Activated CD4-positive, alpha-beta T cell treated with anti-CD3 and anti-CD28 coated beads for 36 hours (primary cell): ENCODE results near the gene C9orf50. TPM values are rescaled to one million over a fixed set of nuclear protein-coding genes. Genes with fewer than 3 reads are reported as not detected.
A peak's percentile ranks its signal among the peaks of the same experiment; 100 is the strongest.

Experiments
- ATAC-seq: fragments of 200-7000 bp; cut with Tn5 transposase; one replicate; pipeline ENCODE4 v1.10.0; 2021; ENCODE audit warnings: mild to moderate bottlenecking, moderate library complexity
- CTCF ChIA-PET: fragments of 350-600 bp; sonication (Branson Sonifier 250); formaldehyde crosslinking; loops from one replicate; lab custom pipeline; 2021; ENCODE audit warnings: antibody characterized with exemption; lab: Charles Lee
- POLR2A ChIA-PET: fragments of 350-600 bp; sonication (Branson Sonifier 250); formaldehyde crosslinking; loops from one replicate; lab custom pipeline; 2021; ENCODE audit warnings: antibody characterized with exemption, inconsistent platforms; lab: Charles Lee
- DNase-seq: peaks from one replicate; pipeline ENCODE4 v3.0.0-alpha.2; 2020
- H3K27ac Mint-ChIP-seq: one replicate; pipeline ENCODE4 v1.8.0; 2021; ENCODE audit warnings: mixed read lengths
- H3K27me3 Mint-ChIP-seq: one replicate; pipeline ENCODE4 v1.8.0; 2021; ENCODE audit warnings: mixed read lengths
- H3K36me3 Mint-ChIP-seq: one replicate; pipeline ENCODE4 v1.8.0; 2021; ENCODE audit warnings: low read depth, mixed read lengths
- H3K4me1 Mint-ChIP-seq: one replicate; pipeline ENCODE4 v1.8.0; 2021; ENCODE audit warnings: mixed read lengths
- H3K4me3 Mint-ChIP-seq: one replicate; pipeline ENCODE4 v1.8.0; 2021; ENCODE audit warnings: mild to moderate bottlenecking, moderate library complexity, mixed read lengths
- H3K9me3 Mint-ChIP-seq: one replicate; pipeline ENCODE4 v1.8.0; 2021; ENCODE audit warnings: low read depth, mixed read lengths
- intact Hi-C, 2 experiments: fragments of 100-400 bp; cut with DNase I in 1 of 2; cut with micrococcal nuclease in 1 of 2; formaldehyde crosslinking; loops; one replicate each; pipeline versions ENCODE4 v1.14.2 to v1.15.1; 2022 to 2024; cut with DNase I, micrococcal nuclease
- total RNA-seq, 2 experiments: library from RNA; stranded (reverse); gene quantifications; one replicate each; pipeline ENCODE4 v1.2.3, GENCODE V29; 2021

Gene C9orf50
- total RNA-seq, 2 experiments from 2014 or later, result not detected

DNA sequence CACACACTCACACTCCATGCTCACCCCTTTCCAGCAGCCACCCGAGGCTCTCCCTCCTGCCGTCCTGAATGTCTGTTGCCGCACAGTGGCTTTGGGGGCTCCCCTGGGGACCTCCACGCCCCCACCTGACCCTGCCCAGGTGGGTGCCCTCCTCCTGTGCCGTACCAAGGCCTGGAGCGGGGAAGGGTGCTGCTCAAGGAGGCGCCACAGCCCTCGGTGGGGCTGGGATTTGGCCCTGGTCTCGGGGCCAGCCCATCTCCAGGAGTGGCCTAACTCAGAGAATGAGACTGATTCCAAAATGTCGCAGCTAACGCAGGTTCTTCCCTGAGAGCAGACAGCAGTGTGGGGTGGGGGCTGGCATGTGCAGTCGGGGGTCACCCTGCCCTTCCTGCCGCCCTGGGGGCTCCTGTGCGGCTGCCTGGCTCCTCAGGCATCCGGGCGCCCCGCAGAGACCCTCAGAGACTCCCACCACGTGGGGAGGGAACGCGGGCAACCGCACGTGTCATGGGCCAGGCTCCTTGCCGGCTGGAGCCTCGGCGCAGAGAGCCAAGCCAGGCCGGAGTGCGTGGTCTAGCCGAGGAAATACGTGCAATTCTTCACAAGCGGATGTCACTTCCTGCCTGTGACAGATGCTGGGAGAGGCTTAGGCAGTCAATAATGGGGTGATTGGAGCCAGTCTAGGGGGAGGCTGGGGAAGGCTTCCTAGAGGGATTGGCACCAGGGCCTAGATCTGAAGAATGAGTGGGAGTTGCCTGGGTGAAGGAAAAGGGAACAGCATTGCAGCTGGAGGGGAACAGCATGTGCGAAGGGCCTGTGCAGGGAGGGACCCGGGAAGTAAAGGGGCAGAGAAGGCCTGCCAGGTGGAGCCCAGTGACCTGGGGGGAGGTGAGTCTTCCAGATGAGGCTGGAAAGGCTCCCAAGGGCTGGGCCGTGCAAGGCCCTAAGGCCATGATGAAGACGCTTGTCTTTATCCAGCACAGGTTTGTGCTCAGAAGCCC is 44.1 kb downstream of the C9orf50 start:
- DNase-seq (no peak), ATAC-seq (peak; percentile 47)
- ChIA-PET CTCF (interaction anchor here (0.6 kb wide), 1 partner anchor 378 kb away, joined by 3 read pairs; no protein-coding TSS in a partner anchor), POLR2A (no interaction called here)
- no peak overlapping the region for H3K4me3 Mint-ChIP-seq
- intact Hi-C loops, result no loop called here
- no peak overlapping the region for H3K27ac Mint-ChIP-seq
- peaks cover 19% of the 10 kb centered on the region for H3K4me1 Mint-ChIP-seq
- H3K27me3 Mint-ChIP-seq, result no peaks in the 10 kb centered on the region
- H3K36me3 Mint-ChIP-seq, result no peaks in the 10 kb centered on the region
- H3K9me3 Mint-ChIP-seq, result peaks cover 4% of the 10 kb centered on the region

DNA sequence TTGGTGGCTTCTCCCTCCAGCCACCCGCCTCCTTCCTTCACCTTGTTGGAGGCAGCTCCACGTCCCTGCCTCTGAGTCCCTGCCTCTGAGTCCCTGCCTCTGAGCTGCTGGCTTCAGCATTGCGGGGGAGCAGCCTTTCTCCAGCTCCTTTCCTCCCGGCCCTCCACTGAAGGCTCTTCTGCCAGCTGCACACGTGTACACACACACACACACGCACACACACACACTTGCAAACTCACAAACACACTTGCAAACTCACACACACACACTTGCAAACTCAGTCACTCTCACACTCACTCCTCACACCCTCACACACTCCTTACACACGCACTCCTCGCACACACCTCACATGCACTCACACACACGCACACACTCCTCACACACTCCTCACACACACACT is 45.1 kb downstream of the C9orf50 start:
- no peaks in the 10 kb centered on the region for H3K27me3 Mint-ChIP-seq
- intact Hi-C loops, result no loop called here
- ChIA-PET POLR2A (no interaction called here), CTCF (interaction anchor here (0.5 kb wide), 1 partner anchor 218 kb away, joined by 3 read pairs; no protein-coding TSS in a partner anchor)
- no peaks in the 10 kb centered on the region for H3K36me3 Mint-ChIP-seq
- H3K9me3 Mint-ChIP-seq, result peaks cover 4% of the 10 kb centered on the region
- peaks cover 22% of the 10 kb centered on the region for H3K4me1 Mint-ChIP-seq
- ATAC-seq (no peak), DNase-seq (no peak)
- H3K4me3 Mint-ChIP-seq, result no peak overlapping the region
- no peak overlapping the region for H3K27ac Mint-ChIP-seq

DNA sequence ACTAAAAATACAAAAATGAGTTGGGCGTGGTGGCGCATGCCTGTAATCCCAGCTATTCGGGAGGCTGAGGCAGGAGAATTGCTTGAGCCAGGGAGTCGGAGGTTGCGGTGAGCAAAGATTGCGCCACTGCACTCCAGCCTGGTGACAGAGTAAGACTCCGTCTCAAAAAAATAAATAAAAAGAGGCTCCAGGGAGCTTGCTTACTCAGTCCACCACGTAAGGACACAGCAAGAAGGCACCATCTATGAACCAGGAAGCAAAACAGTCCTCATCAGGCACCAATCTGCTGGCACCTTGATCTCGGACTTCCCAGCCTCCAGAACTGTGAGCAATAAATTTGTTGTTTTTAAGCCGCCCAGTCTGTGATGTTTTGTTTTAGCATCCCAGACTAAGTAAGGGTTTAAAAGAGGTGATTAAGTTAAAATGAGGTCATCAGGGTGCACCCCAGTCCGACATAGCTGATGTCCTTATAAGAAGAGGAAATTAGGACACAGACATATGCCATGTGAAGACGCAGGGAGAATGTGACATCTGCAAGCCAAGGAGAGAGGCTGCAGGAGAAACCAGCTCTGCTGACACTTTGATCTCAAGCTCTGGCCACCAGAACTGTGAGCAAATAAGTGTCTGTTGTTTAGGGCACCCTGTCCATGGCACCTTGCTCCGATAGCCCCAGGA is 45.9 kb downstream of the C9orf50 start:
- Mint-ChIP-seq H3K27ac (no peak overlapping the region), H3K36me3 (no peaks in the 10 kb centered on the region), H3K27me3 (peaks cover 4% of the 10 kb centered on the region), H3K4me1 (peaks cover 21% of the 10 kb centered on the region), H3K4me3 (no peak overlapping the region), H3K9me3 (peaks cover 4% of the 10 kb centered on the region)
- ATAC-seq (no peak), DNase-seq (no peak)
- ChIA-PET POLR2A (no interaction called here), CTCF (no interaction called here)
- intact Hi-C loops, result no loop called here

DNA sequence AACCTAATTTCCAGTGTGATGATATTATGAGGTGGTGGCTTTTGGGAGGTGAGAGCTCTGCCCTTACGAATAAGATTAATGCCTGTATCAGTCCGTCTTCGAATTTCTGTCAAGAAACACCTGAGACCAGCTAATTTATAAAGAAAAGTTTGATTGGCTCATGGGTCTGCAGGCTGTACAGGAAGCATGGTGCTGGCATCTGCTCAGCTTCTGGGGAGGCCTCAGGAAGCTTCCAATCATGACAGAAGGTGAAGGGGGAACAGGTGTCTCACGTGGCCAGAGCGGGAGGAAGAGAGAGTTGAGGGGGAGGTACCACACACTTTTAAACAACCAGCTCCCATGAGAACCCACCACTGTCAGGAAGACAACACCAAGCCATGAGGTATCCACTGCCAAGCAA is 46.9 kb downstream of the C9orf50 start:
- Mint-ChIP-seq H3K27me3 (peaks cover 13% of the 10 kb centered on the region), H3K4me1 (peaks cover 19% of the 10 kb centered on the region), H3K36me3 (no peaks in the 10 kb centered on the region), H3K9me3 (peaks cover 4% of the 10 kb centered on the region), H3K27ac (no peak overlapping the region), H3K4me3 (no peak overlapping the region)
- DNase-seq (no peak), ATAC-seq (no peak)
- intact Hi-C loops, result no loop called here
- ChIA-PET POLR2A (no interaction called here), CTCF (interaction anchor here (0.6 to 0.7 kb wide), 4 partner anchors 10 to 710 kb away, joined by 3 read pairs; no protein-coding TSS in a partner anchor)

DNA sequence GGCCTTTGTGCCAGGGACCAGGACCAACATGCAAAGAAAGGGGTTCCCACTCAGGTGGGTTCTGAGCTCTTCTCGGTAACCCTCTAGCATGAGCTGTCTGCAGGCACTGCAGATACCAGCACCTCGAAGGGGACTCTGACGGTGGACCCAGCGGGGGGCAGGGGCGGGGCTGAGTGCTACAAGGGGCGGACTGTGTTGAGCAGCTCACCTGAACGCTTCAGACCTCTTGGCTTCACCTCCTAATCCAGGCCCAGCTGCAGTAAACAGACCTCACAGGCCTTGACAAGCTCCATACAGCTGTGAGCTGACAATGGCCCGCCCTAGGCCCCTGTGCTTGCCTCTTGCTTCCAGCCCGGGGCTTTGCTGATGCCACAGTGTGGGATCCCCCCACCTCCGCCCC is 48.4 kb downstream of the C9orf50 start:
- peaks cover 25% of the 10 kb centered on the region for H3K4me1 Mint-ChIP-seq
- H3K9me3 Mint-ChIP-seq, result peaks cover 4% of the 10 kb centered on the region
- H3K4me3 Mint-ChIP-seq, result no peak overlapping the region
- intact Hi-C loops, result no loop called here
- CTCF ChIA-PET, result interaction anchor here (0.6 kb wide), 1 partner anchor 154 kb away, joined by 3 read pairs; no protein-coding TSS in a partner anchor
- ATAC-seq, result no peak
- H3K27ac Mint-ChIP-seq, result no peak overlapping the region
- H3K27me3 Mint-ChIP-seq, result peaks cover 20% of the 10 kb centered on the region
- POLR2A ChIA-PET, result no interaction called here
- H3K36me3 Mint-ChIP-seq, result no peaks in the 10 kb centered on the region
- DNase-seq, result no peak

DNA sequence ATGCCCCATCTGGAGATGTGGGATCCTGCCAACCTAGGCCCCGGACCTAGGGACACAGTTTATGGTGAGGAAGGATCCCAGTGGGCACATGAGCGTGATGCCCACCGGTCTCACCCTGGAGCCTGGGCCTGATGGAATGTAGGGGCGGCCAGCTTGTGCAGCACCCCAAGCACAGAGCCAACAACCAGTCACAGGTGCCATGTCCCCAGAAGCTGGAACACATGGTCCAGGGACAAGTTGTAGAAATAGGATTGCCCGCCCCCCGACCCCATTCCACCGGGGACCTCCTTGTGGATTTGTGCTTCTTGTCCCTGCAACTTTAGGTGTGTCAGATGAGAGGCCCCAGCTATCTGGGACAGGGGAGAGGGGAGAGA is 48.9 kb downstream of the C9orf50 start:
- peaks cover 23% of the 10 kb centered on the region for H3K27me3 Mint-ChIP-seq
- H3K4me1 Mint-ChIP-seq, result peaks cover 24% of the 10 kb centered on the region
- ChIA-PET POLR2A (no interaction called here), CTCF (no interaction called here)
- DNase-seq (no peak), ATAC-seq (no peak)
- no peak overlapping the region for H3K27ac Mint-ChIP-seq
- H3K36me3 Mint-ChIP-seq, result no peaks in the 10 kb centered on the region
- H3K4me3 Mint-ChIP-seq, result no peak overlapping the region
- H3K9me3 Mint-ChIP-seq, result peaks cover 4% of the 10 kb centered on the region
- intact Hi-C loops, result no loop called here

DNA sequence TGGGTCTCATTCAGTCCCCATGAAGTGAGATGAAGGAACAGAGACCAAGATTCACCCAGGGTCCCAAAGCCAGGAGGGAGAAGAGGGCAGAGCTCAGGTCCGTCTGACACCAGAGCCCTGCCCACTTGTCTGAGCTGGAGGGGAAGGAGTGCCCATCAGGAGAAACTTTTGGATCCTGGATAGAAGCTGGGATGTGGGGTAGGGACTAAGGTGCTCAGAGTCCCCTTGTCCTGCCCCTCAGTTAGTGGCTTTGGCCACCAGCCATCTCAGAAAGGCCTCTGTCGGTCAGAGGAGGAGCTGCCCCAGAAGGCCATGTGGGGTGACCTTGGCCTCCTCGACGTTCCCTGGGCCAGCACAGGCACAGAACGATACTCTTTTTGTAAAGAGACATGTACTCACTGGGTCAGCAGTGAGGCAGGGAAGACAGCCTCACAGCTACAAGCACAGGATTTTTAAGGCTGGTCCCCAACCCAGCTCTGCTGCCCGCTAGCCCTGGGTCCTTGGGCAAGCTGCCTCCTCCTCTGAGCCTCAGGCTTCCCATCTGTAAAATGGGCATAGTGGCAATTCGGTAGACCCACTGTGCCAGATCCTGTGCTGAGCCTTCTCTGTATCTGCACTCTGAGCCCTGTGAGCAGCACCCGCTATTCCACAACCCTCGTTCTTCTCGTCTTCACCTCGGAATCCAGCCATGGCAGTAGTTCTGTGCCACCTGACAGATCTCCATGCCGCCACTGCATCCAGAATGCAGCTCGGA is 49.4 kb downstream of the C9orf50 start:
- Mint-ChIP-seq H3K4me1 (peaks cover 23% of the 10 kb centered on the region), H3K36me3 (no peaks in the 10 kb centered on the region), H3K27ac (no peak overlapping the region), H3K27me3 (peaks cover 23% of the 10 kb centered on the region), H3K4me3 (no peak overlapping the region), H3K9me3 (peaks cover 4% of the 10 kb centered on the region)
- DNase-seq (no peak), ATAC-seq (no peak)
- ChIA-PET CTCF (interaction anchor here (0.8 kb wide), 1 partner anchor 433 kb away, joined by 4 read pairs; no protein-coding TSS in a partner anchor), POLR2A (no interaction called here)
- intact Hi-C loops, result no loop called here

DNA sequence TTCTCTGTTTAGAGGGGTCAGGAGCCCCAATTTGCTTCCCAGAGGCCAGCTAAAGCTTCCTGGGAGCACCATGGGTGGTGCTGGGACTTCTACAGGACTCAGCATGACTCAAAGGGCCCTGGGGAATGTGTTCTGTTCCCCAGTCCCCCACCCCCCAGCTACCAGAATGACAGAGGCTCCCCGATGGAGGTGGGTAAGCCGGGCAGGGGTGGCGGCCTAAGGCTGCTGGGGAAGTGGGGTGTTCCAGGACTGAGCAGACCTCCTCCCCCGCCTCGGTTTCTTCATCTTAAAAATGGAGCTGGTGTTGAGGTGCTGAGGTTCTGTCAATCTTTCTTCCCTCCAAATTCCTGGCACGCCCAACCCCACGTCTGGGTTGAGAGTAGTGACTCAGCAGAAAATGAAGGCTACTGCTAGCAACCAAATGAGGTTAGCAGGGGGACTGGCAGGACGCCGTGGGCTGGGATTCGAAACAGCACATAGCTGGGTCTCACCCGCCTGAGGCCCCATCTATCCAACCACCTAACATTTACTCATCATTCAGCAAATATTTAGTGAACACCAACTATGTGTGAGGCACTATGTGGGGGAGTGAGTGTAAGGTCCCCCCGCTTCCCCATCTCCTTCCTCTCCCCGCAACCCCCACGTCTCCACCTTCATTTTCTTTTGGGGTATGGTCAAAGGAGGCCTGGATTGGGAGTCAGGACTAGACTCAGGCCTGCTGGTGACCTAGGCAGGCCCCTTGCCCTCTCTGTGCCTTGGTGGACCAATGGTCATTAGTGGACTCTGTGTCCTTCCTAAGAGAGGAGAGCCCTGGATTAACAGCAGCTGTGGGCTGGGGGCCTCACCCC is 50.2 kb downstream of the C9orf50 start:
- ATAC-seq, result peak; percentile 52
- CTCF ChIA-PET, result interaction anchor here (0.6 to 1.0 kb wide), 5 partner anchors 9 to 800 kb away, joined by 3 to 4 read pairs (median 3); no protein-coding TSS in a partner anchor

DNA sequence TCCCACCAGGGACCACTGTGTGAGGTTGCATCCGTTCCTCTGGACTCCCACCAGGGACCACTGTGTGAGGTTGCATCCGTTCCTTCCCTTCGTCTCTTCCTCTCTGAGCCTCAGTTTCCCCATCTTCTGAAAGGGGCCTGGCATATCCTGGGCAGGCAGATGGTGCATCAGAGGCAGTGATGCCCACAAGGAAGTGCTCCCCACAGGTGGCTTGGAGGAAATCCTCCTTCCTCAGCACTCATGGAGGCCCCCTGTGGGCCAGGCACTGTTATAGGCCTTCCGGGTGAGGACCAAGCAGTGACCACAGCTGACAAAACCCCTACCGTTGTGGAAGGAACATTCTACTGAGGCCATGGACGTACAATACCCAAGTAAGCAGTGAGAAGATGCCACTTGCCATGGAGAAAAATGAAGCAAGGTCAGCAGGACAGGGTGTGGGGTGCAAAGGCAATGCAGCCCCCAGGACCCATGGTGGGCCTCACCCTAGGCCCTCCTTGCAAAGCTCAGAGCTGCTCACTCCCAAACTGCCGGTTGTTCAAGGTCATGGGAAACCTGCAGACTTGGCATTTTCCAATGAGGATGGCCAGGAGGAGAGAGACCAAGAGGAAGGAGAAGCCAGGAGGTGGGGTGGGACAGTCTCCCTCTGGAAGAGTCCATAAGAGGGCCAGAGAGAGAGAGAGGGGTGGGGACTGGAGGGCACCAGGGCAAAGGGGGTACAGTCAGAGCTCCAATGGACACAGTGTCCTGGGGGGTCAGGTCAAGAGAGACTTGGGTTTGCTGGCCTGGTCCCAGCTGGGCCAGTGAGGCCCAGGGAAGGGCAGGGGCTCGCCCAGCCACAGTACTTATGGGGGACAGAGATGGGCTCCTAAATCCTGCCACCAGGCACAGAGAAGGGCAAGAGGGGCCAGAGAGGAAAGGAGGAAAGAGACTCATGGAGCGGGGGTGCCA is 51.1 kb downstream of the C9orf50 start:
- peaks cover 23% of the 10 kb centered on the region for H3K4me1 Mint-ChIP-seq
- H3K27me3 Mint-ChIP-seq, result peaks cover 23% of the 10 kb centered on the region
- ChIA-PET POLR2A (no interaction called here), CTCF (interaction anchor here (0.6 to 1.0 kb wide), 4 partner anchors 10 to 799 kb away, joined by 3 to 4 read pairs (median 3); no protein-coding TSS in a partner anchor)
- H3K9me3 Mint-ChIP-seq, result peaks cover 4% of the 10 kb centered on the region
- peak overlapping the region; percentile 52 for H3K4me3 Mint-ChIP-seq
- intact Hi-C loops, result no loop called here
- ATAC-seq, result no peak
- H3K27ac Mint-ChIP-seq, result no peak overlapping the region
- DNase-seq, result no peak
- H3K36me3 Mint-ChIP-seq, result no peaks in the 10 kb centered on the region

More for the DNA sequence above, 50.2 kb downstream of the C9orf50 start:
- intact Hi-C loops, result no loop called here
- POLR2A ChIA-PET, result no interaction called here
- DNase-seq, result peak; percentile 52
- H3K27ac Mint-ChIP-seq, result no peak overlapping the region
- H3K27me3 Mint-ChIP-seq, result peaks cover 23% of the 10 kb centered on the region
- H3K4me3 Mint-ChIP-seq, result no peak overlapping the region
- peaks cover 23% of the 10 kb centered on the region for H3K4me1 Mint-ChIP-seq
- no peaks in the 10 kb centered on the region for H3K36me3 Mint-ChIP-seq
- peaks cover 4% of the 10 kb centered on the region for H3K9me3 Mint-ChIP-seq
